ENCODE measurements around the gene HDAC3.

The HDAC3 gene

GRCh38 chr5:141598391-141599345 is 38.0 kb downstream of the HDAC3 start:
- DNase-seq: no peak

DNA sequence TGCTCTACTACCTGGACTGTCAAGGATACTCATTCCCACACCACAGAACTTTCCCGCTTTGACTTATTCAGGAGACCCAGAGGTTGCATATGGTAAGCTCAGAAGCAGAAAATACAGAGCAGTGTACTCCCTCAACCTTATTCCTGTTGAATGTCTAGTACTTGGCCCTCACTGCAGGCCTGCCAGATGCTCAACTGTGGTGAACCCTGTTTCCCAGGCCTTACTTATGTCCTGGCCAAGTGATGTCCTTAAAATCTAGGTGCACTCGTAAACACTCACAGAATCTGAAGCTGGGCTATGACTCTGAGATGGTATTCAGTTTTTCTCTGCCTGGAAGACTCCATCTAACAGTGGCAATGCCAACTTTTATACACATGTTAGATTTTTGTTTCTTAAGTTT is 38.8 kb downstream of the HDAC3 start:
- DNase-seq: no peak

- DNase-seq: no peak
Measured at GRCh38 chr5:141597394-141597793, 39.3 kb downstream of the HDAC3 start.

- no peak for DNase-seq
Measured at GRCh38 chr5:141596867-141597266, 39.8 kb downstream of the HDAC3 start.

DNA sequence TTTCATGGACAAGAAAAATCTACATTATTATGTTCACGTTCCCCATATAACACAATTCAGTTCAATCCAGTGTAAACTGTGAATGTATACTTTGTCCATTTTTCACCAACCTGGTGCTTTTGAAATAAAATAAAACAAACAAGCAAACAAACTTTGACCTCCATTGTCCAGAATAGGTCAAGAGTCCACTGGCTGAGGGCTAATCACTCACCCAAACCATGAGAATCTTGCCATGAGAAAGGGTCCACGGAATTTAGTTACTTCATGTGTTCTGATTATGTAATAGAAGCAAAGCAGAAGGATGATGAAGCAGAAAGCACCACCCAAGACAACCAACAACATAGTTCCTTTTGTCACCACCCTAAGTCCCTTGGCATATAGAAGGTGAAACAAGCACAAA is 46.5 kb downstream of the HDAC3 start:
- DNase-seq: no peak

DNA sequence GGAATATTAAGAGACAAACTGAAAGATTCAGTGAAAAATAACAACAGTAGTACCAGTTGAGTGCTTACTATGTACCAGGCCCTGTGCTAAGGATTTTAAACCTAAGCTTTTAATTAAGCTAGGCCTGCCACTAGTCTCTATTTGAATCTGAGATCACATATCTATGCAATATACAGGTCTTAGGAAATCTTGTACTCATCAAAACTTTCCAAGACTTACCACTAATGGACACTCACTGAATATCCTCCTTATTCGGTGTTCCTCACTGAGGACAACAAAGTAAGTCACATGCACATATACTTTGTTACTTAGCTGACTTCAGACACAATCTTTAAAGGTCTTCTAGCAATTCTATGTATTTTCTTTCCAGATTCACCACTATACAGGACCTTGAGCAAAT is 50.4 kb downstream of the HDAC3 start:
- DNase-seq: no peak

DNA sequence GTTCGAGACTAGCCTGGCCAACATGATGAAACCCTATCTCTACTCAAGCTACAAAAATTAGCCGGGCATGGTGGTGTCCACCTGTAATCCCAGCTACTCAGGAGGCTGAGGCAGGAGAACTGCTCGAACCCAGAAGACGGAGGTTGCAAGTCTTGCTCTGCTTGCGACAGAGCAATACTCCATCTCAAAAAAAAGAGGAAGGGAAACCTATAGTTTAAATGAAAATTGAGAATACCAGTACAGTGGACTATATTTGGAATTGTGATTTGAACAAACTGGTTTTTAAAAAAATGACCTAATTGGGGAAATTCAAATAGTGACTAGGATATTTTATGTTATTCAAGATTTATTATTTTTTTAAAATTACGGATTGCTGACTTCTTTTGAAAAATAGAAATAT is 51.1 kb downstream of the HDAC3 start:
- no peak for DNase-seq

- DNase-seq: no peak
Measured at GRCh38 chr5:141574122-141574510, 62.5 kb downstream of the HDAC3 start.

DNA sequence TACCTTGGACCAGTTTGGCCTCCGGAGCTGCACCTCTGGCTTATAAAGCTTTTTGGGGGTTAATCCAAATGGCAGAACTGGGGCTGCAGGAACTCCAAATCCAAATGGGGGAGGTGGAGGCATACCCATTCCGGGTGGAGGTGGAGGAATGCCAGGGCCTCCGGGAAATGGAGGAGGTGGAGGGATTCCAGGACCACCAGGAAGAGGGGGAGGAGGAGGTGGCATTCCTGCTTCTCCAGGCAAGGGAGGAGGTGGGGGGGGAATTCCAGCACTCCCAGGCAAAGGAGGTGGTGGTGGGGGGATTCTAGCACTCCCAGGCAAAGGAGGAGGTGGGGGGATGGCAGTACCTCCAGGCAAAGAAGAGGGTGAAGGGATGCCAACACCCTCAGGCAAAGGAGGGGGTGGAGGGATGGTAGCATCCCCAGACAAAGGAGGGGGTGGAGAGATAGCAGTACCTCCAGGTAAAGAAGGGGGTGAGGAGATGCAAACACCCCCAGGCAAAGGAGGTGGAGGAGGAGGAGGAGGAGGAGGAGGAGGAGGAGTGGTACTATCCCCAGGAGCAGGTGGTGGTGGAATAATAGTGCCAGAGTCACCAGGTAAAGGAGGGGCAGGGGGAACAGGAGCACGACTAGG is 63.0 kb downstream of the HDAC3 start:
- DNase-seq: no peak
